ENCODE data around the gene CNOT6L. TPM values are rescaled to one million over a fixed set of nuclear protein-coding genes. Genes with fewer than 3 reads are reported as not detected.

CNOT6L gene
- total RNA-seq, 2 experiments from 2014 or later: 160 to 164 TPM

DNA sequence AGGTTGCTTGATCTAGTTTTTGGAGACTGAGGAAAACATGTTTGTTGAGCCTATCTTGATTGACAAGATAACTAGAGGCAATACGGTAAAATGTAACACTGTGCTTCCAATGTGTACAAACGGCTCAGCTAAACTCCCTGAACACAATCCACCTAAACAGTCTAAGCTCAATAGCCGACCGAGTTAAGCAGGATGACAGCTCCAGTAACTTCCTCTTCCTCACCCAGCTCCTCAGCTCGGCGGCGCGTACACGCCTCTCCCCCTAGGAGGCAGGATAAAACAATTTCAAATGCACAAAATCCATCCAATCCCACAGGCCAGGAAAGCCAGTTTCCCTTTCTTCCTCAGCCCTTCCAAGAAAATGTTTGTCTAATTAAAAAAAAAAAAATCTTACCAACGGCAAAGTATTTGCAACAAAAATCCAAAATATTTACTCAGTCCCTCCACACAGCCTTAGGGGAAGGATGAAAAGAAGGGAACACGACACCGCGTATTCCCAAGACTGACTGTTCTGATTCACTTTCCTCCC lies 1.0 kb downstream of the CNOT6L start:
- H3K4me3 Mint-ChIP-seq: peak overlapping the region; percentile 99
- peaks cover 25% of the 10 kb centered on the region for H3K36me3 Mint-ChIP-seq
- no peaks in the 10 kb centered on the region for H3K9me3 Mint-ChIP-seq
- POLR2A ChIA-PET: interaction anchor here (0.6 to 7.1 kb wide), 11 partner anchors 8 to 335 kb away, joined by 3 to 330 read pairs (median 6); partner anchors contain the start of gene MRPL1
- ATAC-seq (ENCODE audit: low read depth) (peak; percentile 14), DNase-seq (peak; percentile 48)
- H3K27me3 Mint-ChIP-seq: no peaks in the 10 kb centered on the region
- peak overlapping the region; percentile 96 for H3K27ac Mint-ChIP-seq
- peaks cover 55% of the 10 kb centered on the region for H3K4me1 Mint-ChIP-seq

DNA sequence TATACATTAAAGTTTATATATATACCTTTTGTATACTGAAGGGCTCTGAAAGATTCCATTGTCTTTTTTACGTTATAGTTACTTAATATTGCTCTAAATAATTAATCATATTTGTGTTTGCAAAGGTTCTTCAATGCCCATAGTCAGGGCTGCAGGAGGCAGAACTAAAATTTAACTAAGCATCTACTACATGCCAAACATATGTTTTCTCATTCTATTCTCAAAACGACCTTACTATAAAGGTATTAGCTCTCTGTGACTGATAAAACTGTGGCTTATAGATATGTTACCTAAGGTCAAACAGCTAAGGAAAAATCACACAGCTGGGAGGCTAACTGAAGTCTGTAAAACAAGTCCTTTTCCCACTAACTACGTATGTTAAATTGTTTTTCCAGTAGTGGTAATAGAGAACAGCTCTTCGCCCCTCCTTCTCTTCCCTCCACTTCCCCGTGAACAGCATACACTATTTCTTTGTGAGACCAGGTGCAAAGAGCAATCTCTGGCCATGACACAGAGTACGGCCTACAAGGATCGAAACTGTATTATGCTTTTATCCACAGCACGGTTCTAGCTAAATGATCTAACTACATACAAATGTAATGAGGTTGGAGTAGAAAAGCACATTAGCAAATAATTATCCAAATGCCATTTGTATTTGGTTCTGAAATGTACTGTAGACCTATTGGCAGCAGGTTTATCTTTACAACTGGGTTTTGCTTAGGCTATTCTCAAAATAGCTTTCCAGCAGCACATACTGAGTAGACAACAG lies 1.7 kb downstream of the CNOT6L start:
- Mint-ChIP-seq H3K36me3 (peaks cover 29% of the 10 kb centered on the region), H3K9me3 (no peaks in the 10 kb centered on the region)

DNA sequence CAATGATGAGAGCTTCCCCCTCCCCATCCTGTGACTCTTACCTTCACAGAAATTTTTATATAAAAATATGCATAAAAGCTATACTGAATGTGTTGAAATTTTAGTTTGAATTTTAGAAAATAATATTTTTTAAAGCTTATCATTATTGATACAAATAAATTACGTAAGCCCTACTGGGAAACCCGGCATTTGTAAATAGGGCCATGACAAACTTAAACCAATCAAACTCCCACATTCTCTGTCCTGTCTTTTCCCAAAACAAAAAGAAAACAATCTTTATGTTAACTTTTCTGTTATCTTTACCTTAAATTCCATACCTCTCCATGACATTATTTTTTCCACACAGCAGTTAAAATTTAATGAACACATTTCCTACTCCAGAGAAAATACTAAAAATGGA lies 2.6 kb downstream of the CNOT6L start:
- POLR2A ChIA-PET: interaction anchor here (0.6 to 6.4 kb wide), 4 partner anchors 10 to 46 kb away, joined by 3 to 135 read pairs (median 4); partner anchors contain the start of gene MRPL1
- Mint-ChIP-seq H3K27ac (peak overlapping the region; percentile 42), H3K4me1 (peaks cover 50% of the 10 kb centered on the region), H3K27me3 (no peaks in the 10 kb centered on the region), H3K9me3 (no peaks in the 10 kb centered on the region), H3K4me3 (peak overlapping the region; percentile 75), H3K36me3 (peaks cover 35% of the 10 kb centered on the region)
- no peak for ATAC-seq (ENCODE audit: low read depth)
- DNase-seq: no peak

More for the DNA sequence above, 1.7 kb downstream of the CNOT6L start:
- ATAC-seq (ENCODE audit: low read depth) (no peak), DNase-seq (no peak)
- Mint-ChIP-seq H3K4me3 (peak overlapping the region; percentile 99), H3K27ac (peak overlapping the region; percentile 96), H3K27me3 (no peaks in the 10 kb centered on the region), H3K4me1 (peaks cover 54% of the 10 kb centered on the region)
- POLR2A ChIA-PET: interaction anchor here (0.6 to 7.1 kb wide), 11 partner anchors 8 to 334 kb away, joined by 3 to 330 read pairs (median 6); partner anchors contain the start of gene MRPL1

DNA sequence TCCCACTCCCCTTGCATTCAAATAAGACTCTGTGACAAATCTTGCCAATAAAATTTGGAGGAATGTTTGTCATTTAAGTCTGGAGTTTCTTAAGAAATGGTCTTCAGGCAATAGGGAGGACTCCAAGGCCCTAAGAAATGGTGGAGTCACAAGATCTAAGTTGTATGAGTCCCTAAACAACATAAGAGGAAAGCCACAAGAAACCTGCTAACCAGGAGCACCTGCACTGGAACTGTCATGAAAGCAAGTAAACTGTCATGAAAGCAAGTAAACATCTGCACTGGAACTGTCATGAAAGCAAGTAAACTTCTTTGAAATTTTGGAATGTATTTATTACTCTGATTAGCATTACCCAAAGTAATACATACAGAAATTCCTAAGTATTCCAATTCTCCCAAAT lies 3.5 kb downstream of the CNOT6L start:
- Mint-ChIP-seq H3K4me1 (peaks cover 52% of the 10 kb centered on the region), H3K9me3 (no peaks in the 10 kb centered on the region), H3K27me3 (no peaks in the 10 kb centered on the region), H3K36me3 (peaks cover 44% of the 10 kb centered on the region), H3K27ac (peak overlapping the region; percentile 11), H3K4me3 (peak overlapping the region; percentile 9)
- POLR2A ChIA-PET: no interaction called here
- DNase-seq (no peak), ATAC-seq (ENCODE audit: low read depth) (no peak)

DNA sequence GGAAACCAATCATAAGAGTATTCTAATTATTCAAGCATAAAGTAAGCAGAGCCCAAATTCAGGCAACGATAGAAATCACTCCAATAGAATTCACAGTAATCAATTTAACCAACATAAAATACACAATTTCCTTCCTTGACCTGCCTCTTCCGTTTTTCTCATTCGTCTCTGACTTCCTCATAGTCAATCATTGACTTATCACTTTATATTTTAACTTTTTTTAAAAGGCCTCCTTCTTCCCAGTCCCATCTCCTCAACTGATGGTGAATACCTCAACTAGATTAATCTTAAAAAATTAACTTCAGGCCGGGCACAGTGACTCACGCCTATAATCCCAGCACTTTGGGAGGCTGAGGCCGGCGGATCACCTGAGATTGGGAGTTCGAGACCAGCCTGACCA lies 13.3 kb downstream of the CNOT6L start:
- no peak for DNase-seq
- no peak overlapping the region for H3K27ac Mint-ChIP-seq
- H3K27me3 Mint-ChIP-seq: no peaks in the 10 kb centered on the region
- H3K9me3 Mint-ChIP-seq: no peaks in the 10 kb centered on the region
- peaks cover 25% of the 10 kb centered on the region for H3K36me3 Mint-ChIP-seq
- peak overlapping the region; percentile 29 for H3K4me3 Mint-ChIP-seq
- peaks cover 46% of the 10 kb centered on the region for H3K4me1 Mint-ChIP-seq
- POLR2A ChIA-PET: interaction anchor here (1.4 kb wide), 1 partner anchor 11 kb away, joined by 4 read pairs; no protein-coding TSS in a partner anchor
- ATAC-seq (ENCODE audit: low read depth): no peak

DNA sequence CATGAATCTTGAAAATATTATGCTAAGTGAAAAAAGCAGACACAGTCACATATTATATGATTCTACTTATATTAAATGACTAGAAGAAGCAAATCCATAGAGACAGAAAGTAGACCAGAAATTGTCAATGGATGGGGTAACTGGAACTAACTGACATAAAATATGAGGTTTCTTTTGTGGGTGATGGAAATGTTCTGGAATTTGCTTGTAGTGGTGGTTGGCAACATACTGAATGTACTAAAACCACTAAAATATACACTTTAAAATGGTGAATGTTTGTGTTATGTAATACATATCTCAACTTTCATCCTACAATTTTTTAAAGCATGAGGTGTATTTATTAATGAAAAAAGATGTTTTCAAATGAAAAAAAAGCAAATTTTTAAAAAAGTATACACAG lies 14.7 kb downstream of the CNOT6L start:
- Mint-ChIP-seq H3K27me3 (no peaks in the 10 kb centered on the region), H3K4me1 (peaks cover 47% of the 10 kb centered on the region), H3K27ac (no peak overlapping the region), H3K4me3 (no peak overlapping the region), H3K36me3 (peaks cover 20% of the 10 kb centered on the region), H3K9me3 (no peaks in the 10 kb centered on the region)
- ATAC-seq (ENCODE audit: low read depth) (no peak), DNase-seq (no peak)
- POLR2A ChIA-PET: no interaction called here

DNA sequence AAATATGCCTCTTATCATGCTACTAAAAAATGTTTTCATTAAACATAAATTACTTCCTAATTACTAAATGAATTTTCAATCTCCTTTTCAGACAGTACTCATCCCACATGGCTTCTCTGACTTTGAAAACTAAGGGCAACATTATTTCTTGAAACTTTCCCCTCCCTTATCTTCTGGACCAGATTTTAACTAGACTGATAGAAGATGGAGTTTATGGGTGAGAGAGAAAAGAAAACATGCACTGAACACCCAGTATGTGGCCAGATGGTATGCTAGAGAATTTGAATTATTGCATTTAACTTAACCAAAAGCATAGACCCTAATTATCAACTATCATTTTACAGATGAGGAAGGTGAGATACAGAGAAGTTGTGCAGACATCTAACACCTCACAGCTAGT lies 16.8 kb downstream of the CNOT6L start:
- DNase-seq (no peak), ATAC-seq (ENCODE audit: low read depth) (no peak)
- Mint-ChIP-seq H3K36me3 (peaks cover 22% of the 10 kb centered on the region), H3K9me3 (no peaks in the 10 kb centered on the region), H3K27me3 (no peaks in the 10 kb centered on the region), H3K4me1 (peaks cover 43% of the 10 kb centered on the region), H3K27ac (peak overlapping the region; percentile 14), H3K4me3 (no peak overlapping the region)
- POLR2A ChIA-PET: interaction anchor here (1.2 kb wide), 1 partner anchor 16 kb away, joined by 4 read pairs; no protein-coding TSS in a partner anchor

DNA sequence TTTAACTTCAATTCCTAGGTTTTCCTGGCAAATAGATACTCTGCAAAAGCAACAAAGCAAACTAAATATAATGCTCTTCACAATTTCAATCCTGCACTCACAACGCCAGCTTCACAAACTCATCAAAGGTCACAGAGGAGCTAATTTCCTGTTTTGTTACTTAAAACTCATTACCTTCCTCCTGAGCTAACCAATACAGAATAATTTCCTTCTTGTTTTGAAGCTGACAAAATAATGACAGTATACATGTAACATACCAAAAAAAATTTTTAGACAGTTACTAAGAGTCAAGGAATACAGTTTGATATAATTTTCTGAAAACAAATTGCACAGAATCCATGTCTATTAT lies 17.9 kb downstream of the CNOT6L start:
- Mint-ChIP-seq H3K27me3 (no peaks in the 10 kb centered on the region), H3K4me3 (peak overlapping the region; percentile 79), H3K27ac (peak overlapping the region; percentile 87), H3K36me3 (peaks cover 26% of the 10 kb centered on the region), H3K9me3 (peaks cover 5% of the 10 kb centered on the region), H3K4me1 (peaks cover 37% of the 10 kb centered on the region)
- ATAC-seq (ENCODE audit: low read depth): peak; percentile 66
- no peak for DNase-seq
- POLR2A ChIA-PET: interaction anchor here (0.6 to 1.8 kb wide), 8 partner anchors 10 to 109 kb away, joined by 3 to 14 read pairs (median 8); partner anchors contain the start of genes CNOT6L and MRPL1

DNA sequence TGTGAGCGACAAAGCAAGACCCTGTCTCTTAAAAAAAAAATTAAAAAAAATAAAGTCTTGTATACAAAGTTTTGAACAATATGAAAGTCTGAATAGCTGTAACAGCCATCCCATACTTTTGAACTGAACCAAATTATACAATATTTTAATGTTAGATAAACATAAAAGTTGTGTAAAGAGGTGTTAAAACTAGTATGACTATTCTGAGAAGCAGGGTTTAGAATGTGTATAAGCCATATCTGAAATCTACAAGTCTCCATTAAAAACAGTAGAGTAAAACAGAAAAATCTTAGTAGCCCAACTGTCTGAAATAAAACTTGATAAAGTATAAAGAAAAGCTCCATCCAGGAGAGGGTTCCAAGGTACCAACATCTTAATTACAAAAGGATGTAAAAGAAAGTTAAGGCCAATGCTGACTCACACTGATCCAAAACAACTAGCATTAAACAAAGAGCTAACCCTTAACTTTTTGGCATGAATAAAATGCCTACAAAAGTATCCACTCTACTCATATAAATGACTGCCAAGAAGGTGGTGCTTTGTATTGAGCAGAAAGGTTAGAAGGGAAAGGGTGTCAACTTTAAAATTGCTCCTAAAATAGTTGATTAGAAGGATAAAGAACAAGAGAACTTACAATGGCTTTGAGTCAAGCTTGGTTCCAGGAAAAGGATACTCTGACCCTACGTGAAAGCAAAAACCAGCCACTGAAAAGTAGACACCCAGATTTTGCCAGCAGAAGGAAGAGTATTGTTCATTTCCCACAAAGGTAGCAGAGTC lies 18.5 kb downstream of the CNOT6L start:
- POLR2A ChIA-PET: interaction anchor here (0.6 to 1.8 kb wide), 9 partner anchors 11 to 110 kb away, joined by 3 to 14 read pairs (median 8); partner anchors contain the start of genes CNOT6L and MRPL1
- H3K36me3 Mint-ChIP-seq: peaks cover 28% of the 10 kb centered on the region
- peaks cover 7% of the 10 kb centered on the region for H3K9me3 Mint-ChIP-seq
- DNase-seq (no peak), ATAC-seq (ENCODE audit: low read depth) (peak; percentile 61)
- peak overlapping the region; percentile 79 for H3K4me3 Mint-ChIP-seq
- peaks cover 34% of the 10 kb centered on the region for H3K4me1 Mint-ChIP-seq
- peak overlapping the region; percentile 87 for H3K27ac Mint-ChIP-seq
- no peaks in the 10 kb centered on the region for H3K27me3 Mint-ChIP-seq

DNA sequence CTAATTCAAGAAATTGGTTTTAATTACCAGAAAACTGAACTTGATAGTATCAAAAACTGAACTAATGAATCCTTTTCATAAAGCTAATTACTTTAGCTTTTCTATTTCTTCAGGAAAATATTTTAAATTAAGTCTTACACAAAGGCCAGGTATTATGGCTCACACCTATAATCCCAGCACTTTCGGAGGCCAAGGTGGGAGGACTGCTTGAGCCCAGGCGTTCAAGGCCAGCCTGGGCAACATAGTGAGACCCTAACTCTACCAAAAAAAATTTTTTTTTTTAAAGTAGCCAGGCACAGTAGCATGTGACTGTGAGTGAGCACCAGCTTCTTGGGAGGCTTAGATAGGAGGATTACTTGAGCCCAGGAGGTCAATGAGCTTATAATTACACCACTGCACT lies 19.1 kb downstream of the CNOT6L start:
- Mint-ChIP-seq H3K36me3 (peaks cover 34% of the 10 kb centered on the region), H3K27ac (peak overlapping the region; percentile 34), H3K4me3 (no peak overlapping the region), H3K27me3 (no peaks in the 10 kb centered on the region), H3K9me3 (peaks cover 11% of the 10 kb centered on the region), H3K4me1 (peaks cover 33% of the 10 kb centered on the region)
- POLR2A ChIA-PET: interaction anchor here (0.8 to 1.8 kb wide), 5 partner anchors 18 to 62 kb away, joined by 3 to 14 read pairs (median 11); partner anchors contain the start of genes CNOT6L and MRPL1
- DNase-seq (no peak), ATAC-seq (ENCODE audit: low read depth) (no peak)

DNA sequence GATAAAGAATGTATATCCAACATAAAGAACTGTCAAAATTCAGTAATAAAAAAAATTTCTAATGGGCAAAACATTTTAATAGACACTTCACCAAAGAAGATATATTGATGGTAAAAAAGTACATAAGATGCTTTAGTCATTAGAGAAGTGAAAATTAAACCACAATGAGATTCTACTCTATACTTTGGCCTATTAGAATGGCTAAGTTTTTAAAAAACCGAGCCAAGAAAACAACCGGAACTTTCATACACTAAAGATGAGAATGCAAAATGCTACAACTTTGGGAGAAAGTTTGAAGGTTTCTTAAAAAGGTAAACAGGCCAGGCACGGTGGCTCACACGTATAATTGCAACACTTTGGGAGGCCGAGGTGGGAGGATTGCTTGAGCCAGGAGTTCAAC lies 20.8 kb downstream of the CNOT6L start:
- peaks cover 40% of the 10 kb centered on the region for H3K36me3 Mint-ChIP-seq
- H3K4me1 Mint-ChIP-seq: peaks cover 31% of the 10 kb centered on the region
- no peak overlapping the region for H3K27ac Mint-ChIP-seq
- H3K4me3 Mint-ChIP-seq: no peak overlapping the region
- POLR2A ChIA-PET: no interaction called here
- DNase-seq (no peak), ATAC-seq (ENCODE audit: low read depth) (no peak)
- peaks cover 11% of the 10 kb centered on the region for H3K9me3 Mint-ChIP-seq
- no peaks in the 10 kb centered on the region for H3K27me3 Mint-ChIP-seq

DNA sequence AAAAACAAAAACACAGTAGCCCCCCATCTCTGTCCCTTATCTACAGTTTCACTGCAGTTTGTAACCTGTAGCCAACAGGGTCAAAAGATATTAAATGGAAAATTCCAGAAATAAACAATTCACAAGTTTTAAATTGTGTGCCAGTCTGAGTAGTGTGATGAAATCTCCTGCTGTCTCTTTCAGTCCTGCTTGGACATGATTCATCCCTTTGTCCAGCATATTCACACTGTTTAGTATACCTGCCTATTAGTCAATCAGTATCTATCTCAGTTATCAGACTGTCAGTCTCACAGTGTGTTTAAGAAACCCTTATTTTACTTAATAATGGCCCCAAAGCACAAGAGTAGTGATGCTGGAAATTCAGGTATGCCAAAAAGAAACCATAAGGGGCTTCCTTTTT lies 21.9 kb downstream of the CNOT6L start:
- H3K27ac Mint-ChIP-seq: no peak overlapping the region
- H3K36me3 Mint-ChIP-seq: peaks cover 35% of the 10 kb centered on the region
- ATAC-seq (ENCODE audit: low read depth) (no peak), DNase-seq (no peak)
- H3K4me1 Mint-ChIP-seq: peaks cover 25% of the 10 kb centered on the region
- H3K4me3 Mint-ChIP-seq: no peak overlapping the region
- no peaks in the 10 kb centered on the region for H3K27me3 Mint-ChIP-seq
- H3K9me3 Mint-ChIP-seq: peaks cover 11% of the 10 kb centered on the region
- POLR2A ChIA-PET: no interaction called here

DNA sequence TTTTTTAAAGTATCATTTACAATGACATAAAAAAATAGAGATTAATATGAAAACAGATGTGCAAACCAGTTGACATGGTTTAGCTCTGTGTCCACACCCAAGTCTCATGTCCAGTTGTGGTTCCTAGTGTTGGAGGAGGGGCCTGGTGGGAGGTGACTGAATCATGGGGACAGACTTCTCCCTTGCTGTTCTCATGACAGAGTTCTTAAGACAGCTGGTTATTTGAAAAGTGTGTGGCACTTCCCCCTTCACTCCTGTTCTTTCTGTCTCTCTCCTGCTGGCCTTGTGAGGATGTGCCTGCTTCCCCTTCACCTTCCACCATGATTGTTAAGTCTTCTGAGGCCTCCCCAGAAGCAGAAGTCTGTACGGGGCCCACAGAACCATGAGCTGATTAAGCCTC lies 23.8 kb downstream of the CNOT6L start:
- Mint-ChIP-seq H3K9me3 (peaks cover 11% of the 10 kb centered on the region), H3K27me3 (no peaks in the 10 kb centered on the region), H3K4me1 (peaks cover 19% of the 10 kb centered on the region), H3K27ac (no peak overlapping the region), H3K4me3 (no peak overlapping the region), H3K36me3 (peaks cover 38% of the 10 kb centered on the region)
- POLR2A ChIA-PET: no interaction called here
- DNase-seq: no peak
- ATAC-seq (ENCODE audit: low read depth): no peak
